K562 (cell line): Measurements from ENCODE around the gene EN1. TPM values are rescaled to one million over a fixed set of nuclear protein-coding genes. Genes with fewer than 3 reads are reported as not detected.

ENCODE experiments used
- XRCC3 ChIP-seq: fragments of 450-650 bp; IDR thresholded peaks from 2 replicates; pipeline ENCODE4 v1.6.1; 2017; ENCODE audit warnings: mild to moderate bottlenecking, moderate library complexity
- polyA plus RNA-seq, 8 experiments: library from polyadenylated mRNA; depleted of rRNA in 4 of 8; stranded (reverse) in 5 of 8; unstranded in 3 of 8; fragments of >200 nt; fragmentation: Nextera tagmentation in 2 of 8; fragmentation: Illumina TruSeq in 1 of 8; extraction: Ambion mirVana in 2 of 8; extraction: Trizol in 1 of 8; gene quantifications; 2 replicates each; pipeline versions ENCODE4 v1.2.1 to v1.2.3, GENCODE V29; 2011 to 2014; ENCODE audit warnings: inconsistent platforms in 1 of 8, missing spikeins in 1 of 8
- total RNA-seq, 7 experiments: library from RNA; depleted of rRNA in 6 of 7; stranded (reverse); fragments of >200 nt in 6 of 7; fragmentation: Illumina TruSeq in 2 of 7; extraction: Trizol in 2 of 7; gene quantifications; 2 replicates each; pipeline versions ENCODE4 v1.2.1 to v1.2.3, GENCODE V29; 2011 to 2021; ENCODE audit warnings: low replicate concordance in 1 of 7
- TF ChIP-seq, protein P1 (sequence below): fragments of 200-600 bp; sonication (generic); IDR thresholded peaks from one replicate; pipeline ENCODE4 v1.6.1; 2012; ENCODE audit warnings: mild to moderate bottlenecking, low read depth, low read length, inconsistent platforms

EN1 gene
- total and polyA plus RNA-seq, 9 of the 15 experiments (the other 6 are each of a cell fraction or from before 2014, with no cell fraction given), result 0.06 to 2.0 (median 0.51) TPM

DNA sequence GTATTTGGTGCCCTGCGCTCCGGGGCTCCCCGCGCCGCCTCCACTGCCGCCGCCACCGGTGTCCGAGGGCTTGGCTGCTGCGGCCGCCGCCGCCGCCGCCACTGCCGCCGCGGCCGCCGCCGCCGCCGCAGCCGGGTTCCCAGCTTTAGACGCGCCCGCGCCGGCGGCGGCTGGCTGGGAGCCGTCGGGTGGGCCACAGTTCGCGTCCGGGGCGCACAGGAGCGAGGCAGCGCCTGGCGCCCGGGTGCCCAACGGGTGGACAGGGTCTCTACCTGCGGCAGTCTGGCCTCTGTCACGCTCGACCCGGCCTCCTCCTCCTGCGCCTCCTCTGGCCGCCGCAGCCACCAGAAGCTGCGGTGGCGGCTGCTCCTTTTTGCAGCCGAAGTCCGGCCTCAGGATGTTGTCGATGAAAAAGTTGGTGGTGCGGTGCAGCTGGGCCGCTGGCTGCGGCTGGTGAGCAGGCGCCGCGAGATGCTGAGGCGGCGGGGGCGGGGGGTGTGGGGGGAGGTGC lies 951 bp downstream of the EN1 start (continued):
- TF ChIP-seq XRCC3, result no peak
- TF ChIP-seq, protein P1, sequence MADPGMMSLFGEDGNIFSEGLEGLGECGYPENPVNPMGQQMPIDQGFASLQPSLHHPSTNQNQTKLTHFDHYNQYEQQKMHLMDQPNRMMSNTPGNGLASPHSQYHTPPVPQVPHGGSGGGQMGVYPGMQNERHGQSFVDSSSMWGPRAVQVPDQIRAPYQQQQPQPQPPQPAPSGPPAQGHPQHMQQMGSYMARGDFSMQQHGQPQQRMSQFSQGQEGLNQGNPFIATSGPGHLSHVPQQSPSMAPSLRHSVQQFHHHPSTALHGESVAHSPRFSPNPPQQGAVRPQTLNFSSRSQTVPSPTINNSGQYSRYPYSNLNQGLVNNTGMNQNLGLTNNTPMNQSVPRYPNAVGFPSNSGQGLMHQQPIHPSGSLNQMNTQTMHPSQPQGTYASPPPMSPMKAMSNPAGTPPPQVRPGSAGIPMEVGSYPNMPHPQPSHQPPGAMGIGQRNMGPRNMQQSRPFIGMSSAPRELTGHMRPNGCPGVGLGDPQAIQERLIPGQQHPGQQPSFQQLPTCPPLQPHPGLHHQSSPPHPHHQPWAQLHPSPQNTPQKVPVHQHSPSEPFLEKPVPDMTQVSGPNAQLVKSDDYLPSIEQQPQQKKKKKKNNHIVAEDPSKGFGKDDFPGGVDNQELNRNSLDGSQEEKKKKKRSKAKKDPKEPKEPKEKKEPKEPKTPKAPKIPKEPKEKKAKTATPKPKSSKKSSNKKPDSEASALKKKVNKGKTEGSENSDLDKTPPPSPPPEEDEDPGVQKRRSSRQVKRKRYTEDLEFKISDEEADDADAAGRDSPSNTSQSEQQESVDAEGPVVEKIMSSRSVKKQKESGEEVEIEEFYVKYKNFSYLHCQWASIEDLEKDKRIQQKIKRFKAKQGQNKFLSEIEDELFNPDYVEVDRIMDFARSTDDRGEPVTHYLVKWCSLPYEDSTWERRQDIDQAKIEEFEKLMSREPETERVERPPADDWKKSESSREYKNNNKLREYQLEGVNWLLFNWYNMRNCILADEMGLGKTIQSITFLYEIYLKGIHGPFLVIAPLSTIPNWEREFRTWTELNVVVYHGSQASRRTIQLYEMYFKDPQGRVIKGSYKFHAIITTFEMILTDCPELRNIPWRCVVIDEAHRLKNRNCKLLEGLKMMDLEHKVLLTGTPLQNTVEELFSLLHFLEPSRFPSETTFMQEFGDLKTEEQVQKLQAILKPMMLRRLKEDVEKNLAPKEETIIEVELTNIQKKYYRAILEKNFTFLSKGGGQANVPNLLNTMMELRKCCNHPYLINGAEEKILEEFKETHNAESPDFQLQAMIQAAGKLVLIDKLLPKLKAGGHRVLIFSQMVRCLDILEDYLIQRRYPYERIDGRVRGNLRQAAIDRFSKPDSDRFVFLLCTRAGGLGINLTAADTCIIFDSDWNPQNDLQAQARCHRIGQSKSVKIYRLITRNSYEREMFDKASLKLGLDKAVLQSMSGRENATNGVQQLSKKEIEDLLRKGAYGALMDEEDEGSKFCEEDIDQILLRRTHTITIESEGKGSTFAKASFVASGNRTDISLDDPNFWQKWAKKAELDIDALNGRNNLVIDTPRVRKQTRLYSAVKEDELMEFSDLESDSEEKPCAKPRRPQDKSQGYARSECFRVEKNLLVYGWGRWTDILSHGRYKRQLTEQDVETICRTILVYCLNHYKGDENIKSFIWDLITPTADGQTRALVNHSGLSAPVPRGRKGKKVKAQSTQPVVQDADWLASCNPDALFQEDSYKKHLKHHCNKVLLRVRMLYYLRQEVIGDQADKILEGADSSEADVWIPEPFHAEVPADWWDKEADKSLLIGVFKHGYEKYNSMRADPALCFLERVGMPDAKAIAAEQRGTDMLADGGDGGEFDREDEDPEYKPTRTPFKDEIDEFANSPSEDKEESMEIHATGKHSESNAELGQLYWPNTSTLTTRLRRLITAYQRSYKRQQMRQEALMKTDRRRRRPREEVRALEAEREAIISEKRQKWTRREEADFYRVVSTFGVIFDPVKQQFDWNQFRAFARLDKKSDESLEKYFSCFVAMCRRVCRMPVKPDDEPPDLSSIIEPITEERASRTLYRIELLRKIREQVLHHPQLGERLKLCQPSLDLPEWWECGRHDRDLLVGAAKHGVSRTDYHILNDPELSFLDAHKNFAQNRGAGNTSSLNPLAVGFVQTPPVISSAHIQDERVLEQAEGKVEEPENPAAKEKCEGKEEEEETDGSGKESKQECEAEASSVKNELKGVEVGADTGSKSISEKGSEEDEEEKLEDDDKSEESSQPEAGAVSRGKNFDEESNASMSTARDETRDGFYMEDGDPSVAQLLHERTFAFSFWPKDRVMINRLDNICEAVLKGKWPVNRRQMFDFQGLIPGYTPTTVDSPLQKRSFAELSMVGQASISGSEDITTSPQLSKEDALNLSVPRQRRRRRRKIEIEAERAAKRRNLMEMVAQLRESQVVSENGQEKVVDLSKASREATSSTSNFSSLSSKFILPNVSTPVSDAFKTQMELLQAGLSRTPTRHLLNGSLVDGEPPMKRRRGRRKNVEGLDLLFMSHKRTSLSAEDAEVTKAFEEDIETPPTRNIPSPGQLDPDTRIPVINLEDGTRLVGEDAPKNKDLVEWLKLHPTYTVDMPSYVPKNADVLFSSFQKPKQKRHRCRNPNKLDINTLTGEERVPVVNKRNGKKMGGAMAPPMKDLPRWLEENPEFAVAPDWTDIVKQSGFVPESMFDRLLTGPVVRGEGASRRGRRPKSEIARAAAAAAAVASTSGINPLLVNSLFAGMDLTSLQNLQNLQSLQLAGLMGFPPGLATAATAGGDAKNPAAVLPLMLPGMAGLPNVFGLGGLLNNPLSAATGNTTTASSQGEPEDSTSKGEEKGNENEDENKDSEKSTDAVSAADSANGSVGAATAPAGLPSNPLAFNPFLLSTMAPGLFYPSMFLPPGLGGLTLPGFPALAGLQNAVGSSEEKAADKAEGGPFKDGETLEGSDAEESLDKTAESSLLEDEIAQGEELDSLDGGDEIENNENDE, result no peak
